GM10847 (cell line): ENCODE data around the gene RFX3.

Experiments
- POLR2A ChIP-seq: IDR thresholded peaks from 2 replicates; pipeline ENCODE4 v1.6.1; 2011; ENCODE audit not compliant: insufficient read length; ENCODE audit errors: extremely low read depth

The RFX3 gene

GRCh38 chr9:3330792-3331420 is 194.9 kb downstream of the RFX3 start:
- TF ChIP-seq POLR2A = no peak

GRCh38 chr9:3329361-3329760 is 196.4 kb downstream of the RFX3 start:
- TF ChIP-seq POLR2A = no peak

- TF ChIP-seq POLR2A = no peak
Measured at GRCh38 chr9:3323714-3324113, 202.1 kb downstream of the RFX3 start.

- no peak for TF ChIP-seq POLR2A
Measured at GRCh38 chr9:3321186-3321585, 204.6 kb downstream of the RFX3 start.

GRCh38 chr9:3308609-3309008 is 217.2 kb downstream of the RFX3 start:
- no peak for TF ChIP-seq POLR2A

- TF ChIP-seq POLR2A = no peak
Measured at GRCh38 chr9:3299872-3300271, 225.9 kb downstream of the RFX3 start.

- no peak for TF ChIP-seq POLR2A
Measured at GRCh38 chr9:3296536-3296935, 229.3 kb downstream of the RFX3 start.

GRCh38 chr9:3292311-3292710 is 233.5 kb downstream of the RFX3 start:
- no peak for TF ChIP-seq POLR2A

GRCh38 chr9:3290231-3290840 is 235.5 kb downstream of the RFX3 start:
- no peak for TF ChIP-seq POLR2A

GRCh38 chr9:3288686-3289085 is 237.1 kb downstream of the RFX3 start:
- TF ChIP-seq POLR2A = no peak

- TF ChIP-seq POLR2A = no peak
Measured at GRCh38 chr9:3285365-3286161, 240.2 kb downstream of the RFX3 start.

GRCh38 chr9:3282365-3282764 is 243.4 kb downstream of the RFX3 start:
- TF ChIP-seq POLR2A = no peak

GRCh38 chr9:3281399-3281798 is 244.4 kb downstream of the RFX3 start:
- no peak for TF ChIP-seq POLR2A

GRCh38 chr9:3277200-3277599 is 248.6 kb downstream of the RFX3 start:
- TF ChIP-seq POLR2A = no peak

GRCh38 chr9:3271581-3271980 is 254.2 kb downstream of the RFX3 start:
- TF ChIP-seq POLR2A = no peak

GRCh38 chr9:3271157-3271556 is 254.6 kb downstream of the RFX3 start:
- no peak for TF ChIP-seq POLR2A
